ENCODE data around the gene IKZF3. TPM values are rescaled to one million over a fixed set of nuclear protein-coding genes. Genes with fewer than 3 reads are reported as not detected.

The IKZF3 gene
- total and polyA plus RNA-seq, 4 experiments from 2014 or later: 3.2 to 118 (median 102) TPM

DNA sequence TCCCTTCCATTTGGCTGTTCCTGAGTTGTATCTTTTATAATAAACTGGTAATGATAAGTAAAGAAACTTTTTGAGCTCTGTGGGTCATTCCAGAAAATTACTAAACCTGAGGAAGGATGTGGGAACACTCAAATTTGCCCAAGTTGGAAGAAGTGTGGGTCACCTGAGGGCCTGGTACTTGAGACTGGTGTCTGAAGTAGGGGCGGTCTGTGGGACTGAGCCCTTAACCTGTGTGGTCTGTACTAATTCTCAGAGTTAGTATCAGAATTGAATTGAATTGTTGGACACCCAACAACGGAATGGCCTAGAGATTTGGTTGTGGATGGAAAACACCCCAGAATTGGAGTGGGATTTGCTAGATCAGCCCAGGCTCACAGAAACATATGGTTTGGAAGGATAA lies 43.1 kb downstream of the IKZF3 start:
- Mint-ChIP-seq H3K4me3 (peak overlapping the region in 4 of 8 donors; percentile 25 to 81 (median 72)), H3K4me1 (peaks cover 34 to 61% (median 43%) of the 10 kb centered on the region in 4 donors), H3K27ac (peak overlapping the region; percentile 81 to 98 (median 96)), H3K9me3 (peaks cover 4 to 39% (median 27%) of the 10 kb centered on the region in 8 donors), H3K27me3 (no peaks in the 10 kb centered on the region), H3K36me3 (peaks cover 50% of the 10 kb centered on the region in 2 donors)
- H3K27ac ChIP-seq (ENCODE audit: low read depth, low read length): peak overlapping the region; percentile 66
- CTCF ChIA-PET (ENCODE audit: partially characterized antibody): interaction anchor here (0.8 to 4.3 kb wide), 16 partner anchors 8 to 158 kb away, joined by 3 to 43 read pairs (median 3); partner anchors contain the start of gene IKZF3
- H3K36me3 ChIP-seq (ENCODE audit: insufficient read depth, low read length): peaks cover 23% of the 10 kb centered on the region
- POLR2A ChIA-PET (ENCODE audit: partially characterized antibody): interaction anchor here (0.6 to 4.4 kb wide), 17 partner anchors 9 to 105 kb away, joined by 3 to 64 read pairs (median 9); partner anchors contain the start of gene IKZF3
- DNase-seq: no peak
- H3K4me3 ChIP-seq (ENCODE audit: low read length in 2 of 2): no peak overlapping the region
- H3K4me1 ChIP-seq (ENCODE audit: insufficient read depth, low read length): peaks cover 52% of the 10 kb centered on the region
- H3K27me3 ChIP-seq (ENCODE audit: insufficient read depth, low read length): no peaks in the 10 kb centered on the region
- intact Hi-C loops (cut with micrococcal nuclease): loop anchor here (1.0 kb wide), 1 partner anchor 30 kb away; no protein-coding TSS in a partner anchor
- peaks cover 0 to 15% of the 10 kb centered on the region in 2 donors for H3K9me3 ChIP-seq (ENCODE audit: control insufficient read depth in 1 of 2, low read length in 2 of 2)

DNA sequence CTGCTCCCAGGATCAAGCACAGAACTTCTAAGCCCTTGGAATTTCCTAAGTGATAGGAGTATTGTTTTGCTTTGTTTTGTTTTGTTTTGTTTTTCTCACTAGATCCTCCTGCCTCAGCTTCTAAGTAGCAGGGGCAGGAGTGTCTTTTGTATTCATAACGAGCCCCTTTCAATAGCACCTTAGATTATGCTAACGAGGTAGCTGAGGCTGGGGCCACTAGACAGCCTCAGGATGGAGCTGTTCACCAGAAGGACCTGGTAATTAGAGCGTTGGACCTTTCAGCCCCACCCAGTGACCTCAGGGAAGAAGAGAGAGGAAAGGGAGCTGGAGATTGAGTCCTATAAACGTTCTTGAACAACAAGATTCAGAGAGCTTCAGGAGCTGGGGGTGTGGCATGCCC lies 43.6 kb downstream of the IKZF3 start:
- H3K36me3 ChIP-seq (ENCODE audit: insufficient read depth, low read length): peaks cover 20% of the 10 kb centered on the region
- H3K36me3 Mint-ChIP-seq: peaks cover 48 to 49% of the 10 kb centered on the region in 2 donors
- peak overlapping the region; percentile 66 for H3K27ac ChIP-seq (ENCODE audit: low read depth, low read length)

DNA sequence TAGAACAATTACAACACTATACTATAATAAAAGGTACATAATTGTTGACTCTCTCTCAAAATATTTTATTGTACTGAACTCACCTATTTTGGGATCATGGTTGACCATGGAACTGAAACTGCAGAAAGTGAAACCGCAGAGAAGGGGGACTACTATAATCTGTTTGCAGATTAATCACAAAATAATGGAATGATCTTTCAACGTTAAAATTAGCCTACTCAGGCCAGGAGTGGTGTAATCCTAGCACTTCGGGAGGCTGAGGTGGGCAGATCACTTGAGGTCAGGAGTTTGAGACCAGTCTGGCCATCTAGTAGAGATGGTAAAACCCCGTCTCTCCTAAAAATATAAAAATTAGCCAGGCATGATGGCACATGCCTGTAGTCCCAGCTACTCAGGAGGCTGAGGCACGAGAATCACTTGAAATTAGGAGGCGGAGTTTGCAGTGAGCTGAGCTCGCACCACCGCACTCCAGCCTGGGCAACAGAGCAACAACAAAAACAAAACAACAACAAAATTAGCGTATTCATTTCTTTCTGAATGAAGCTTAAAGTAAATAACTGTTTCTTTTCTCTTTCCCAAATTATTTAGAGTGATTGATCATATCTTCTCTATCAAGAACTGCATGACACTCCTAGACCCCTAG lies 45.6 kb downstream of the IKZF3 start:
- Histone ChIP-seq H3K27ac (ENCODE audit: low read depth, low read length) (peak overlapping the region; percentile 66), H3K4me3 (ENCODE audit: low read length in 2 of 2) (peak overlapping the region in 1 of 2 donors; percentile 18), H3K36me3 (ENCODE audit: insufficient read depth, low read length) (peaks cover 2% of the 10 kb centered on the region), H3K27me3 (ENCODE audit: insufficient read depth, low read length) (no peaks in the 10 kb centered on the region), H3K4me1 (ENCODE audit: insufficient read depth, low read length) (peaks cover 70% of the 10 kb centered on the region), H3K9me3 (ENCODE audit: control insufficient read depth in 1 of 2, low read length in 2 of 2) (peaks cover 0 to 7% of the 10 kb centered on the region in 2 donors)
- Mint-ChIP-seq H3K27me3 (no peaks in the 10 kb centered on the region), H3K9me3 (peaks cover 4 to 17% (median 9%) of the 10 kb centered on the region in 8 donors), H3K36me3 (peaks cover 30 to 41% of the 10 kb centered on the region in 2 donors), H3K4me1 (peaks cover 51 to 86% (median 63%) of the 10 kb centered on the region in 4 donors), H3K4me3 (peak overlapping the region; percentile 26 to 81 (median 66)), H3K27ac (peak overlapping the region; percentile 81 to 98 (median 96))
- intact Hi-C loops (cut with micrococcal nuclease): loop anchor here (2.0 to 5.0 kb wide), 3 partner anchors 18 to 164 kb away; partner anchors contain the start of gene PSMD3
- DNase-seq: peak; percentile 24 to 55 (median 54)
- ChIA-PET POLR2A (ENCODE audit: partially characterized antibody) (interaction anchor here (0.9 to 4.4 kb wide), 23 partner anchors 9 to 1871 kb away, joined by 3 to 64 read pairs (median 8); partner anchors contain the start of genes EIF1, IKZF3, PGAP3 and PSMD3), CTCF (ENCODE audit: partially characterized antibody) (interaction anchor here (1.0 to 4.3 kb wide), 12 partner anchors 12 to 62 kb away, joined by 3 to 43 read pairs (median 4); partner anchors contain the start of gene IKZF3)

More for the DNA sequence above, 43.6 kb downstream of the IKZF3 start:
- peaks cover 34 to 66% (median 46%) of the 10 kb centered on the region in 4 donors for H3K4me1 Mint-ChIP-seq
- peaks cover 4 to 35% (median 27%) of the 10 kb centered on the region in 8 donors for H3K9me3 Mint-ChIP-seq
- intact Hi-C loops (cut with micrococcal nuclease): loop anchor here (1.0 kb wide), 1 partner anchor 31 kb away; no protein-coding TSS in a partner anchor
- Histone ChIP-seq H3K4me1 (ENCODE audit: insufficient read depth, low read length) (peaks cover 52% of the 10 kb centered on the region), H3K9me3 (ENCODE audit: control insufficient read depth in 1 of 2, low read length in 2 of 2) (peaks cover 0 to 15% of the 10 kb centered on the region in 2 donors), H3K4me3 (ENCODE audit: low read length in 2 of 2) (no peak overlapping the region), H3K27me3 (ENCODE audit: insufficient read depth, low read length) (no peaks in the 10 kb centered on the region)
- H3K4me3 Mint-ChIP-seq: peak overlapping the region in 7 of 8 donors; percentile 40 to 81 (median 67)
- POLR2A ChIA-PET (ENCODE audit: partially characterized antibody): interaction anchor here (0.8 to 4.4 kb wide), 16 partner anchors 9 to 106 kb away, joined by 3 to 64 read pairs (median 13); partner anchors contain the start of gene IKZF3
- CTCF ChIA-PET (ENCODE audit: partially characterized antibody): interaction anchor here (0.8 to 4.3 kb wide), 17 partner anchors 8 to 159 kb away, joined by 3 to 43 read pairs (median 3); partner anchors contain the start of gene IKZF3
- no peaks in the 10 kb centered on the region for H3K27me3 Mint-ChIP-seq
- DNase-seq: no peak
- H3K27ac Mint-ChIP-seq: peak overlapping the region; percentile 81 to 98 (median 96)

DNA sequence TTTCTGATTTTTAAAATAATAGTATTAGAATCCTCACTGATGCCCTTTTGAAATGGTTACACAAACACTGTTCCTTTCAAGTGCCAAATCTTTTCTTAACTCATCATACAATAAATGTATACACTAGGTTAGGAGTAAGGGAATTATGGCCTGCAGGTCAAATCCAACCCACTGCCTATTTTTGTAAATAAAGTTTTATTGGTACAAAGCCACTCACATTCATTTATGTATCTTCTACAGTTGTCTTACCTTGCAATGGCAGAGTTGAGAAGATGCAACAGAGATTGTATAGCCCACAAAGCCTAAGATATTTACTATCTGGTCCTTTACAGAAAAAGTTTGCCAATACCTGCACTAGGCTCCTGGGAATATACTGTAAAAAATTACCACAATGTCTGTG lies 47.8 kb downstream of the IKZF3 start:
- Mint-ChIP-seq H3K27me3 (no peaks in the 10 kb centered on the region), H3K4me1 (peaks cover 59 to 87% (median 71%) of the 10 kb centered on the region in 4 donors), H3K27ac (peak overlapping the region in 2 of 7 donors; percentile 35 to 57), H3K9me3 (no peaks in the 10 kb centered on the region), H3K4me3 (no peak overlapping the region), H3K36me3 (peaks cover 9 to 23% of the 10 kb centered on the region in 2 donors)
- intact Hi-C loops (cut with micrococcal nuclease): loop anchor here (5.0 kb wide), 1 partner anchor 166 kb away; the partner anchor contains the start of gene PSMD3
- ChIA-PET CTCF (ENCODE audit: partially characterized antibody) (interaction anchor here (1.8 kb wide), 1 partner anchor 36 kb away, joined by 9 read pairs; no protein-coding TSS in a partner anchor), POLR2A (ENCODE audit: partially characterized antibody) (no interaction called here)
- no peaks in the 10 kb centered on the region for H3K9me3 ChIP-seq (ENCODE audit: control insufficient read depth in 1 of 2, low read length in 2 of 2)
- H3K4me3 ChIP-seq (ENCODE audit: low read length in 2 of 2): no peak overlapping the region
- DNase-seq: no peak
- no peaks in the 10 kb centered on the region for H3K27me3 ChIP-seq (ENCODE audit: insufficient read depth, low read length)
- H3K4me1 ChIP-seq (ENCODE audit: insufficient read depth, low read length): peaks cover 82% of the 10 kb centered on the region
- H3K36me3 ChIP-seq (ENCODE audit: insufficient read depth, low read length): no peaks in the 10 kb centered on the region
- H3K27ac ChIP-seq (ENCODE audit: low read depth, low read length): no peak overlapping the region

DNA sequence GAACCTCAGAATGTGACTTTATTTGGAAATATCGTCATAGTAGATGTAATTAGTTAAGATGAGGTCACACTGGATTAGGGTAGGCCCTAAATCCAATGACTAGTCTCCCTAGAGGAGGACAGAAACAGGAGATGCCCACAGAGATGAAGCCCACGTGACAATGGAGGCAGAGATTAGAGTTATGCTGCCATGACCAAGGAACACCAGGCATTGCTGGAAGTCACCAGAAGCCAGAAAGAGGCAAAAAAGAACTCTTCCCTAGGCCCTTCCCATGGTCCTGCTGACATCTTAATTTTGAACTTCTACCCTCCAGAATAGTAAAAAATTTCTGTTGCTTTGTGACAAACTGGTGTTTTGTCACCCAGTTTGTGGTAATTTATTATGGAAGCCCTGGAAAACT lies 49.6 kb downstream of the IKZF3 start:
- no peak overlapping the region for H3K4me3 ChIP-seq (ENCODE audit: low read length in 2 of 2)
- no peaks in the 10 kb centered on the region for H3K9me3 ChIP-seq (ENCODE audit: control insufficient read depth in 1 of 2, low read length in 2 of 2)
- intact Hi-C loops (cut with micrococcal nuclease): no loop called here
- peak overlapping the region; percentile 67 for H3K27ac ChIP-seq (ENCODE audit: low read depth, low read length)
- peaks cover 74% of the 10 kb centered on the region for H3K4me1 ChIP-seq (ENCODE audit: insufficient read depth, low read length)
- H3K36me3 Mint-ChIP-seq: peaks cover 13 to 17% of the 10 kb centered on the region in 2 donors
- H3K27me3 ChIP-seq (ENCODE audit: insufficient read depth, low read length): no peaks in the 10 kb centered on the region
- H3K27me3 Mint-ChIP-seq: no peaks in the 10 kb centered on the region
- POLR2A ChIA-PET (ENCODE audit: partially characterized antibody): interaction anchor here (1.2 to 4.6 kb wide), 10 partner anchors 12 to 60 kb away, joined by 4 to 74 read pairs (median 22); partner anchors contain the start of gene IKZF3
- peak overlapping the region in 5 of 8 donors; percentile 71 to 92 (median 85) for H3K4me3 Mint-ChIP-seq
- peaks cover 51 to 74% (median 63%) of the 10 kb centered on the region in 4 donors for H3K4me1 Mint-ChIP-seq
- H3K27ac Mint-ChIP-seq: peak overlapping the region; percentile 91 to 98 (median 95)
- DNase-seq: no peak
- no peaks in the 10 kb centered on the region for H3K9me3 Mint-ChIP-seq
- CTCF ChIA-PET (ENCODE audit: partially characterized antibody): interaction anchor here (0.9 to 4.4 kb wide), 5 partner anchors 19 to 59 kb away, joined by 3 to 21 read pairs (median 8); no protein-coding TSS in a partner anchor
- no peaks in the 10 kb centered on the region for H3K36me3 ChIP-seq (ENCODE audit: insufficient read depth, low read length)

DNA sequence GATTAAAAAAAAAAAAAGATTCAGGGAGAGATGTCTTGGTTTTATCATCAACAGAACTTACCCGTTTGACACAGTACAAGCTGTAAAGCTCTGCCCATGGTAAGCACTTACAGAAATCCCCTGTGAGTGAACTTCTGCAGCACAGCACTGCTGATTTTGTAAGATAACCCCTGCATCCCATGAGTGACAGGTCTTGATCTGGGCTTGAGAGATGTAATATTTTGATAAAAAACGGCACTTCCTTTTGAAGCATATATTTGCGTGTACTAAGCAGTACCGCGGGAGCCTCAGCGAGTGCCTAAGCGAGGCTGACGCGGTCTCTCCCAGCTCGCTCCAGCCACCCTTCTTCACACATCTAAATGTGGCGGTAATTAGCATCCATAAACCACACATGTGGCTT lies 50.5 kb downstream of the IKZF3 start:
- POLR2A ChIA-PET (ENCODE audit: partially characterized antibody): interaction anchor here (0.6 to 4.6 kb wide), 18 partner anchors 9 to 84 kb away, joined by 3 to 74 read pairs (median 10); partner anchors contain the start of genes IKZF3 and MIEN1
- H3K27me3 Mint-ChIP-seq: no peaks in the 10 kb centered on the region
- H3K27ac Mint-ChIP-seq: peak overlapping the region; percentile 91 to 98 (median 95)
- intact Hi-C loops (cut with micrococcal nuclease): loop anchor here (2.0 kb wide), 1 partner anchor 37 kb away; no protein-coding TSS in a partner anchor
- CTCF ChIA-PET (ENCODE audit: partially characterized antibody): interaction anchor here (0.6 to 4.4 kb wide), 11 partner anchors 8 to 192 kb away, joined by 3 to 21 read pairs (median 7); no protein-coding TSS in a partner anchor
- H3K36me3 Mint-ChIP-seq: peaks cover 21% of the 10 kb centered on the region in 2 donors
- Histone ChIP-seq H3K4me3 (ENCODE audit: low read length in 2 of 2) (peak overlapping the region in 1 of 2 donors; percentile 16), H3K36me3 (ENCODE audit: insufficient read depth, low read length) (no peaks in the 10 kb centered on the region), H3K9me3 (ENCODE audit: control insufficient read depth in 1 of 2, low read length in 2 of 2) (no peaks in the 10 kb centered on the region), H3K27me3 (ENCODE audit: insufficient read depth, low read length) (no peaks in the 10 kb centered on the region), H3K4me1 (ENCODE audit: insufficient read depth, low read length) (peaks cover 74% of the 10 kb centered on the region), H3K27ac (ENCODE audit: low read depth, low read length) (peak overlapping the region; percentile 67)
- H3K9me3 Mint-ChIP-seq: no peaks in the 10 kb centered on the region
- peak; percentile 75 to 91 (median 82) for DNase-seq
- H3K4me3 Mint-ChIP-seq: peak overlapping the region; percentile 69 to 92 (median 77)
- H3K4me1 Mint-ChIP-seq: peaks cover 55 to 69% (median 61%) of the 10 kb centered on the region in 4 donors

Measured in CD4-positive, alpha-beta memory T cell (primary cell).